Measurements from ENCODE around the gene C1S.
"Not testable (repeated sequence)": the region's sequence is repeated elsewhere in the genome, so short reads cannot be mapped to it uniquely, and the experiment has no call there.

The C1S gene

GRCh38 chr12:7045913-7046312 is 14.6 kb upstream of the C1S start:
- TF ChIP-seq CTCF (IDR thresholded peaks at IDR 0.05; ENCODE audit: low read depth, low read length, missing control alignments) = no peak
- no peak for DNase-seq (ENCODE audit: extremely low read depth, low read depth)
- no peak overlapping the region for H3K4me3 ChIP-seq (replicated peaks; ENCODE audit: low read depth, low read length)

- TF ChIP-seq CTCF (IDR thresholded peaks at IDR 0.05; ENCODE audit: low read depth, low read length, missing control alignments) = no peak
- DNase-seq (ENCODE audit: extremely low read depth, low read depth) = no peak
- no peak overlapping the region for H3K4me3 ChIP-seq (replicated peaks; ENCODE audit: low read depth, low read length)
Observed at GRCh38 chr12:7046383-7047105, 14.0 kb upstream of the C1S start.

GRCh38 chr12:7047306-7047705 is 13.2 kb upstream of the C1S start:
- DNase-seq (ENCODE audit: extremely low read depth, low read depth) = no peak
- H3K4me3 ChIP-seq (replicated peaks; ENCODE audit: low read depth, low read length) = no peak overlapping the region
- no peak for TF ChIP-seq CTCF (IDR thresholded peaks at IDR 0.05; ENCODE audit: low read depth, low read length, missing control alignments)

- not testable (repeated sequence) for DNase-seq (ENCODE audit: extremely low read depth, low read depth); H3K4me3 ChIP-seq (replicated peaks; ENCODE audit: low read depth, low read length)
Observed at GRCh38 chr12:7049445-7049951, 11.0 kb upstream of the C1S start.

- H3K4me3 ChIP-seq (replicated peaks; ENCODE audit: low read depth, low read length); DNase-seq (ENCODE audit: extremely low read depth, low read depth): not testable (repeated sequence)
Observed at GRCh38 chr12:7049973-7050372, 10.5 kb upstream of the C1S start.

- TF ChIP-seq CTCF (IDR thresholded peaks at IDR 0.05; ENCODE audit: low read depth, low read length, missing control alignments) = no peak
- H3K4me3 ChIP-seq (replicated peaks; ENCODE audit: low read depth, low read length) = no peak overlapping the region
- DNase-seq (ENCODE audit: extremely low read depth, low read depth) = no peak
Observed at GRCh38 chr12:7054925-7055324, 5.6 kb upstream of the C1S start.

- H3K4me3 ChIP-seq (replicated peaks; ENCODE audit: low read depth, low read length); DNase-seq (ENCODE audit: extremely low read depth, low read depth): not testable (repeated sequence)
Observed at GRCh38 chr12:7055736-7056135, 4.8 kb upstream of the C1S start.

GRCh38 chr12:7058163-7058845 is 2.2 kb upstream of the C1S start:
- DNase-seq (ENCODE audit: extremely low read depth, low read depth) = no peak
- no peak for TF ChIP-seq CTCF (IDR thresholded peaks at IDR 0.05; ENCODE audit: low read depth, low read length, missing control alignments)
- no peak overlapping the region for H3K4me3 ChIP-seq (replicated peaks; ENCODE audit: low read depth, low read length)

Data from HFF-Myc (cell line).